ENCODE results near the gene CRACR2B. TPM values are rescaled to one million over a fixed set of nuclear protein-coding genes. Genes with fewer than 3 reads are reported as not detected.

The CRACR2B gene
- polyA plus RNA-seq, 6 donors from 2014 or later, result 0.41 to 1.00 (median 0.55) TPM; not detected in 3

DNA sequence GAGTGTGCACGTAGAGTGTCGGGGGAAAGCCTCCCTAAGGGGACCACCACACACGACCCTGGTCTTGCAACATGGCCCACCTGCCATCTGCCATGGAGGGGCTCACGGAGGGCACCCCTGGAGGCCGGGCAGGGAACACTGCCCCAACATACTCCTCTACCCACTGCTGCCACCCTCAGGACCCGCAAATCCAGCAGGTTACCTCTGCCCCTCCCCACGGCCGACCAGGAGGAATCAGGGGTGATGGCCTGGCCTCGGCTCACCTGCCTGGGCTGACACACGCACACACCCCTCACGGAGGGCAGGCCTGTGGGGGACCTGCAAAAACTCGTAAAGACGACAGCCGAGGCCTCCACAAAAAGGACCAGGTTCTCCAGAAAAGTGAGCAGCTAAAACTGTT lies 52.7 kb downstream of the CRACR2B start:
- Mint-ChIP-seq H3K27me3 (no peaks in the 10 kb centered on the region), H3K9me3 (peaks cover 0 to 1% (median 0%) of the 10 kb centered on the region in 7 donors), H3K4me3 (no peak overlapping the region), H3K4me1 (peaks cover 0 to 10% (median 0%) of the 10 kb centered on the region in 3 donors), H3K36me3 (peaks cover 6 to 15% of the 10 kb centered on the region in 2 donors), H3K27ac (peak overlapping the region in 1 of 6 donors; percentile 36)
- DNase-seq (no peak), ATAC-seq (ENCODE audit: low read depth in 2 of 2) (no peak)

Other genes with a start within 250 kb of the CRACR2B start
- gene IRF7, start 212.0 kb upstream of the CRACR2B start, polyA plus RNA-seq (ENCODE audit: low read depth in 6 of 6), result 10 to 100 TPM; 28.5 to 89.8 (median 50.2) TPM
- gene CDHR5, start 203.0 kb upstream of the CRACR2B start, polyA plus RNA-seq (ENCODE audit: low read depth in 6 of 6), result not detected
- gene SCT, start 200.7 kb upstream of the CRACR2B start, polyA plus RNA-seq (ENCODE audit: low read depth in 6 of 6), result not detected
- gene DRD4, start 190.7 kb upstream of the CRACR2B start, polyA plus RNA-seq (ENCODE audit: low read depth in 6 of 6), result not detected
- gene DEAF1, start 132.7 kb upstream of the CRACR2B start, polyA plus RNA-seq (ENCODE audit: low read depth in 6 of 6), result 10 to 100 TPM; 16.7 to 39.8 (median 24.7) TPM
- 10 to 100 TPM; 31.5 to 41.0 (median 36.6) TPM for gene TMEM80, start 132.1 kb upstream of the CRACR2B start, polyA plus RNA-seq (ENCODE audit: low read depth in 6 of 6)
- 1 to 10 TPM; 1.3 to 7.6 (median 3.3) TPM for gene EPS8L2, start 121.7 kb upstream of the CRACR2B start, polyA plus RNA-seq (ENCODE audit: low read depth in 6 of 6)
- gene TALDO1, start 80.5 kb upstream of the CRACR2B start, polyA plus RNA-seq (ENCODE audit: low read depth in 6 of 6), result 100 to 1,000 TPM; 156 to 201 (median 164) TPM
- 10 to 100 TPM in 1 of 6 donors, 1 to 10 TPM in 4, not detected in 1; 4.5 to 14.1 (median 7.0) TPM for gene GATD1, start 50.4 kb upstream of the CRACR2B start, polyA plus RNA-seq (ENCODE audit: low read depth in 6 of 6)
- not detected for gene CEND1, start 37.8 kb upstream of the CRACR2B start, polyA plus RNA-seq (ENCODE audit: low read depth in 6 of 6)
- gene SLC25A22, start 29.6 kb upstream of the CRACR2B start, polyA plus RNA-seq (ENCODE audit: low read depth in 6 of 6), result 1 to 10 TPM; 6.8 to 9.4 (median 7.2) TPM
- gene PIDD1, start 22.7 kb upstream of the CRACR2B start, polyA plus RNA-seq (ENCODE audit: low read depth in 6 of 6), result 1 to 10 TPM in 5 of 6 donors, not detected in 1; 2.6 to 6.2 (median 3.5) TPM
- 1,000 to 10,000 TPM; 1,447 to 3,573 (median 3,150) TPM for gene RPLP2, start 18.0 kb upstream of the CRACR2B start, polyA plus RNA-seq (ENCODE audit: low read depth in 6 of 6)
- 10 to 100 TPM; 13.0 to 49.9 (median 26.9) TPM for gene PNPLA2, start 9.0 kb upstream of the CRACR2B start, polyA plus RNA-seq (ENCODE audit: low read depth in 6 of 6)
- 1 to 10 TPM; 1.2 to 5.8 (median 3.2) TPM for gene CD151, start 5.0 kb downstream of the CRACR2B start, polyA plus RNA-seq (ENCODE audit: low read depth in 6 of 6)
- 10 to 100 TPM; 41.3 to 68.4 (median 55.9) TPM for gene POLR2L, start 14.6 kb downstream of the CRACR2B start, polyA plus RNA-seq (ENCODE audit: low read depth in 6 of 6)
- 1 to 10 TPM in 5 of 6 donors, not detected in 1; 1.5 to 3.4 (median 2.8) TPM for gene TSPAN4, start 14.9 kb downstream of the CRACR2B start, polyA plus RNA-seq (ENCODE audit: low read depth in 6 of 6)
- gene CHID1, start 82.9 kb downstream of the CRACR2B start, polyA plus RNA-seq (ENCODE audit: low read depth in 6 of 6), result 10 to 100 TPM; 39.0 to 69.7 (median 47.2) TPM
- gene AP2A2, start 98.0 kb downstream of the CRACR2B start, polyA plus RNA-seq (ENCODE audit: low read depth in 6 of 6), result 1 to 10 TPM; 3.3 to 9.2 (median 4.7) TPM
- under 1 TPM in 1 of 6 donors, not detected in 5; 0.04 TPM for gene MUC6, start 208.8 kb downstream of the CRACR2B start, polyA plus RNA-seq (ENCODE audit: low read depth in 6 of 6)
- gene MUC2, start 247.0 kb downstream of the CRACR2B start, polyA plus RNA-seq (ENCODE audit: low read depth in 6 of 6), result not detected